BLaER1 (cell line): ENCODE data around the gene TENM4.

Experiments
- H3K27ac ChIP-seq: shearing (Covaris generic); formaldehyde crosslinking; 2 replicates; pipeline ENCODE4 v1.8.1; 2022
- H3K27me3 ChIP-seq: shearing (Covaris generic); formaldehyde crosslinking; 2 replicates; pipeline ENCODE4 v1.8.1; 2022
- H3K36me3 ChIP-seq: shearing (Covaris generic); formaldehyde crosslinking; 2 replicates; pipeline ENCODE4 v1.8.1; 2022
- H3K4me1 ChIP-seq: shearing (Covaris generic); formaldehyde crosslinking; 2 replicates; pipeline ENCODE4 v1.8.1; 2022
- H3K4me2 ChIP-seq: shearing (Covaris generic); formaldehyde crosslinking; 2 replicates; pipeline ENCODE4 v1.8.1; 2022
- H3K4me3 ChIP-seq: shearing (Covaris generic); formaldehyde crosslinking; 2 replicates; pipeline ENCODE4 v1.8.1; 2022
- H3K9ac ChIP-seq: shearing (Covaris generic); formaldehyde crosslinking; 2 replicates; pipeline ENCODE4 v1.8.1; 2022
- H3K9me3 ChIP-seq: shearing (Covaris generic); formaldehyde crosslinking; 2 replicates; pipeline ENCODE4 v1.8.1; 2022
- H4K20me1 ChIP-seq: shearing (Covaris generic); formaldehyde crosslinking; 2 replicates; pipeline ENCODE4 v1.8.1; 2022
- Cebpa-rat ChIP-seq: shearing (Covaris generic); IDR thresholded peaks from 2 replicates; pipeline ENCODE4 v1.8.1; 2022

The TENM4 gene

DNA sequence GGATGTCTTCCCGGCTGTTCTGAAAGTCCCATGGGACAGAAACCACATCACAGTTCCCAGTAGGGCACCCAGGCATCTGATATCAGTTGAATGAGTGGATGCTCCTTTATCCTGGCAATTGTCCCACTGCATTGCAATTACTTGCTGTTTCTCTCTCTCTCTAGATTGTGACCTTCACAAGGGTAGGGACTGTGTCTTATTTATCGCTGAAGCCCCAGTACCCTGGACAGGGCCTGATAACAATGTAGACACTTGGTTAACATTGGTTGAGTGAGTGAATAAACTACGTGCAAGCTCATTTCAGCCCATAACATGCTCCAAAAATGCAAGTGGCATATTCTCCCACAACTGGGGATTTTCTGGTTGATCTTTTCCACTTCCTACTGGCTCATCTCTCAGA, 672.5 kb downstream of the TENM4 start:
- no peak overlapping the region for H3K4me3 ChIP-seq
- H3K27ac ChIP-seq, result no peak overlapping the region
- H3K27me3 ChIP-seq, result no peaks in the 10 kb centered on the region
- peak overlapping the region; percentile 58 for H3K4me2 ChIP-seq
- H3K9me3 ChIP-seq, result no peaks in the 10 kb centered on the region
- peaks cover 14% of the 10 kb centered on the region for H3K4me1 ChIP-seq
- no peaks in the 10 kb centered on the region for H4K20me1 ChIP-seq
- peaks cover 39% of the 10 kb centered on the region; the same call in 1 of the 2 replicates for H3K36me3 ChIP-seq
- no peak overlapping the region for H3K9ac ChIP-seq
- no peak for TF ChIP-seq Cebpa-rat

DNA sequence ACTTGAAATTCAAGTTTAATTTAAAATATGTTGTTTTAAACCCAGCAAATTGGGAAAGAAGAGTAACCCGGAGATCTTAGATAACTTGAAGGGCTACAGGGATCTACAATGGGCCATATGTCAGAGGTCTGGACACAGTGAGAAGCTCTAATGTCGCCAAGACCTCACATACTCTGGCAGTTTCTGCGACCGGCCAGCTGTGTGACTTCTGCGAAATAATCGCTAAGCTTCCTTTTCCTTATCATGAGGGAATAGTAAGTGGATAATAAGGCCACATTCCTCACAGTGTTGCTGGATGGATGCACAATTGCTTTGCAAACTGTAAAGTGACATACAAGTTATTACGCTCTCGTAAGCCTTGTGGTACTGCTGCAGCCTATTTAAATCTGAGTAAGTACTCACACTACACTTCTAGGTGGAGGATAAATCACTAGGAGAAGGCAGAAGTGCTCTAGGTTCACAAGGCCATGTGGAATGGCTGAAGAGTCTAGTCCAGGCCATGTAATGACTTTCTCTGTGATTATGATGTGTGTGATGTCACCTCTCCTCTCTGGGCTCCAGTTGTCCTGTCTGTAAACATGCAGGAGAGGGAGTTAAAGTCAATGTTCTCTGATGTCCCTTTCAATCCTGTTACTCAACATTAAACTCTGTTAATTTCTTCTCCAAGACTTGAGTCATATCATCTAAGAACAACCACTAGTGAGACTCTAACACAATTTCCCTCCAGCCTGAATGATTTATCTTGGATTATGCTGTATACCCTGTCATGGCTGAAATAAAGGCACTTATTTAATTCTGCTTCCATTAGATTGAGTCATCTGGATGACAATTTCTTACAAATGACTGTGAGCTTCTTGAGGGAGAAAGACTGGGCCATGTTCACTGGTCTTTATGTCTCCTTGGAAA, 673.5 kb downstream of the TENM4 start:
- Histone ChIP-seq H3K36me3 (peaks cover 43% of the 10 kb centered on the region; the same call in 1 of the 2 replicates), H3K4me3 (no peak overlapping the region), H3K9me3 (no peaks in the 10 kb centered on the region), H4K20me1 (no peaks in the 10 kb centered on the region), H3K4me1 (peaks cover 14% of the 10 kb centered on the region), H3K27me3 (no peaks in the 10 kb centered on the region), H3K4me2 (no peak overlapping the region), H3K27ac (no peak overlapping the region), H3K9ac (no peak overlapping the region)
- TF ChIP-seq Cebpa-rat, result no peak

DNA sequence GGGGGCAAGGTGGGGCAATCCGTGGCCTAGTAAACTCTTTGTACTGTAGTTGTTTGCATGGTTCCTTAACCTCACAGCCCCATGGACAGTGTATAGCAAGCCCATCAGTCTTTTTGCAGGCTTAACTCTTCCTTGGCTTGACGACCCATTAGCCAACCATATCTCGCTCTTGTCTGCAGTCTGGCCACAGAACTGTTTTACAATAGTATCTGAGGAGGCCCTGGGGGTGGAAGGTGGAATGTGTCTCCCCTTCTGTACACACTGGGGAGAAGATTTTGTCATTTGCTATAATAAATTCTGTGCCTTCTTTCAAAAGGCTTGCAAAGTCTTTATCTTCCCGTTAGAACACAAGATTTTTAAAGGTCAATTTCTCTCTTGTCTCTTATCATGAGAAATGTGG, 675.9 kb downstream of the TENM4 start:
- Histone ChIP-seq H3K9ac (no peak overlapping the region), H3K9me3 (no peaks in the 10 kb centered on the region), H4K20me1 (no peaks in the 10 kb centered on the region), H3K36me3 (peaks cover 33% of the 10 kb centered on the region; the same call in 1 of the 2 replicates), H3K27ac (no peak overlapping the region), H3K4me3 (no peak overlapping the region), H3K4me1 (peaks cover 14% of the 10 kb centered on the region), H3K27me3 (no peaks in the 10 kb centered on the region), H3K4me2 (no peak overlapping the region)
- TF ChIP-seq Cebpa-rat, result no peak

DNA sequence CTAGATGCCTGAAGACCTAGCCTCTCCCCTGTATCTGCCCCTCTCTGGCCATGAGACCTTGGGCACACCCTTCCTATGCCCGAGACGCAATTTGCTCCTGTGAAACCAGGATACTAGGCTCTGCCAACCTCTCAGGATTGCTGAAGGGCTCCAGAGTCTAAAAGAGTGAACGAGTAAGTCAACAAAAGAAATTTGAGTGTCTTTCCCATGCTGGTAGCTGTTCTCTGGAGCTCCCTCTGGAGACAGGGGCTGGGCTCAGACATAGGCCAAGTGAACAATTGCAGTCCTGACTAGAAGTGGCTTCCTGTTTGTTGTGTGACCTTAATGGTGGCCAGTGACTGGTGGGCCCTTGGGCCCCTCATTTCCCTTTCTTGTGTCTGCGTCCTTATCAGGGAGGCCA, 677.2 kb downstream of the TENM4 start:
- no peaks in the 10 kb centered on the region for H4K20me1 ChIP-seq
- H3K27me3 ChIP-seq, result no peaks in the 10 kb centered on the region
- H3K4me3 ChIP-seq, result no peak overlapping the region
- no peak for TF ChIP-seq Cebpa-rat
- H3K36me3 ChIP-seq, result peaks cover 28% of the 10 kb centered on the region; the same call in 1 of the 2 replicates
- no peak overlapping the region for H3K27ac ChIP-seq
- peaks cover 7% of the 10 kb centered on the region for H3K4me1 ChIP-seq
- H3K4me2 ChIP-seq, result no peak overlapping the region
- H3K9ac ChIP-seq, result no peak overlapping the region
- no peaks in the 10 kb centered on the region for H3K9me3 ChIP-seq

DNA sequence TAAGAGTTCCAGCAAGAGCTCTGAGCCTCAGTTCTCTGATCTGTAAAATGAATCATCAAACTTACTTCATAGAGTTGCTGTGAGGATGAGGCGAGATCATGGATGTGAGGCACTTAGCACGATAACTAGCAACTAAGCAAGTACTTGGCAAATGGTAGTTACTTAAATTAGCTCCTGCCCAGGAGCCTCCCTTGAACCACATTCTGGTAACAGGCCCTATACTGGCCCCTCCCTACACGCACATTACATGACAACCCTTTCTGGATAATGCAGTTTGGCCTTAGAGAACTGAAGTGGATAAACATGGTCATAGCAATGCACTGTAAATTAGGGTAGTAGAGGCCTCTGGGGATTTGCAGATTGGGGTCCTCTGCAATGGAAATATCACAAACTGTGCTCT, 678.7 kb downstream of the TENM4 start:
- Histone ChIP-seq H3K4me1 (no peaks in the 10 kb centered on the region), H3K36me3 (peaks cover 32% of the 10 kb centered on the region; the same call in 1 of the 2 replicates), H3K27ac (no peak overlapping the region), H3K4me3 (no peak overlapping the region), H3K9me3 (no peaks in the 10 kb centered on the region), H3K27me3 (no peaks in the 10 kb centered on the region), H3K4me2 (no peak overlapping the region), H3K9ac (no peak overlapping the region), H4K20me1 (no peaks in the 10 kb centered on the region)
- no peak for TF ChIP-seq Cebpa-rat

DNA sequence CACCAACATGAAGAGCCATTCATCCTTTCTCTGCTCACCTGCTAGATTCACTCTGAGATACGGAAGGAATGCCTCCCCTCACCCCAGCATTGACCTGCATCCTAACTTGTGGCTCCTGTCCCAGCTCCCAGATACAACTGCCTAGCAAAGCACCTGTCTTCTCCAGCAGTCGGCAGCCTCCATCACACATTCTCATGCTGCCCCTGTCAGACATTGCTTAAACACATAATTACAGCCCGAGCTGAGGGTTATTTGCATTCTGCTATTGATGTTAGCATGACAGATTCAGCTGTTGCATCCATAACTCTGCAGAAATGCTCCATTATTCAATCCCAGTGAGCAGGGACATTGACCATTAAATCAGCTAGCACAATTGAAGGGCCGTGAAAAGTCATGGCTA, 681.8 kb downstream of the TENM4 start:
- Histone ChIP-seq H3K9me3 (no peaks in the 10 kb centered on the region), H4K20me1 (no peaks in the 10 kb centered on the region), H3K4me1 (no peaks in the 10 kb centered on the region), H3K9ac (no peak overlapping the region), H3K27me3 (no peaks in the 10 kb centered on the region), H3K27ac (no peak overlapping the region), H3K4me2 (no peak overlapping the region), H3K36me3 (peaks cover 46% of the 10 kb centered on the region), H3K4me3 (no peak overlapping the region)
- TF ChIP-seq Cebpa-rat, result no peak

DNA sequence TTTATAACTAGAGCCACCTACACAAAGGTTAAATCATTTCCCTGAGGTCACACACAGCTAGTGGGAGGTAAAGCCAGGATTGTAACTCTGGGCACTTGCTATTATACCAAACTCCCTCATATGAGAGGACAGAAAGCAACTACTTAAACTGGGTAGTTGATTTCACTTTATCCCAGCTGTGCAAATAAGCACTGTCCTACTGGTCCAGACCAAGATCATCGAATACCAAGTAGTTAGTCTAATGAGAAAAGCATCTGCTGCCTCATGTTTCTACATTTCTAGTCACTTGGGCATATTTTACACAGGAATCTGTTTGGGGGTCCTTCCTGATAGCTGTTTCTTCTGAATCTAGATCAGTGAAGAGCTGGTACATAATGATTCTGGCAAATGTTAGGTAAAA, 687.5 kb downstream of the TENM4 start:
- H3K36me3 ChIP-seq, result peaks cover 32% of the 10 kb centered on the region

DNA sequence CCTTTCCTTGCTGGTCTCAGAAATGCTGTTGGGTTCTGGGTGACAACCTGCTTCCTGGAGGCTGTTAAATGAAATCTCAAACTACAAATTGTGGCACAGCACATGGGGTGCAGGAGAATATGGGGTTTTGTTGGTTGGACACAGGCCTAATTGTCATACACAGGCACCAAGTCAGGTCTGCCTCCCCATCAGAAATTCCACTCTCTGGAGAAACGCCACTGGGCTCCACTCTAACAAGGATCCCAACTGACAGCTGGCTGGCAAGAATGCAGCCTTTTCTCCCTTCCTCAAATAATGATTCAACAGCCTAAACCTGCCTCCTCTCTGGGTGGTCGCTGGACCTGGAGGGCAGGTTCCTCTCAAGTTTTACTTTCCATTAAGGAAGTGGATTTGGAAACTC, 688.3 kb downstream of the TENM4 start:
- Histone ChIP-seq H3K36me3 (peaks cover 28% of the 10 kb centered on the region), H4K20me1 (no peaks in the 10 kb centered on the region), H3K9ac (no peak overlapping the region), H3K9me3 (no peaks in the 10 kb centered on the region), H3K4me3 (no peak overlapping the region), H3K27ac (no peak overlapping the region), H3K4me1 (peaks cover 5% of the 10 kb centered on the region; the same call in 1 of the 2 replicates), H3K27me3 (no peaks in the 10 kb centered on the region), H3K4me2 (no peak overlapping the region)
- TF ChIP-seq Cebpa-rat, result no peak

More for the DNA sequence above, 687.5 kb downstream of the TENM4 start:
- no peaks in the 10 kb centered on the region for H4K20me1 ChIP-seq
- no peak for TF ChIP-seq Cebpa-rat
- H3K27ac ChIP-seq, result no peak overlapping the region
- no peak overlapping the region for H3K4me3 ChIP-seq
- no peak overlapping the region for H3K9ac ChIP-seq
- H3K27me3 ChIP-seq, result no peaks in the 10 kb centered on the region
- H3K9me3 ChIP-seq, result no peaks in the 10 kb centered on the region
- no peak overlapping the region for H3K4me2 ChIP-seq
- H3K4me1 ChIP-seq, result peaks cover 5% of the 10 kb centered on the region; the same call in 1 of the 2 replicates

DNA sequence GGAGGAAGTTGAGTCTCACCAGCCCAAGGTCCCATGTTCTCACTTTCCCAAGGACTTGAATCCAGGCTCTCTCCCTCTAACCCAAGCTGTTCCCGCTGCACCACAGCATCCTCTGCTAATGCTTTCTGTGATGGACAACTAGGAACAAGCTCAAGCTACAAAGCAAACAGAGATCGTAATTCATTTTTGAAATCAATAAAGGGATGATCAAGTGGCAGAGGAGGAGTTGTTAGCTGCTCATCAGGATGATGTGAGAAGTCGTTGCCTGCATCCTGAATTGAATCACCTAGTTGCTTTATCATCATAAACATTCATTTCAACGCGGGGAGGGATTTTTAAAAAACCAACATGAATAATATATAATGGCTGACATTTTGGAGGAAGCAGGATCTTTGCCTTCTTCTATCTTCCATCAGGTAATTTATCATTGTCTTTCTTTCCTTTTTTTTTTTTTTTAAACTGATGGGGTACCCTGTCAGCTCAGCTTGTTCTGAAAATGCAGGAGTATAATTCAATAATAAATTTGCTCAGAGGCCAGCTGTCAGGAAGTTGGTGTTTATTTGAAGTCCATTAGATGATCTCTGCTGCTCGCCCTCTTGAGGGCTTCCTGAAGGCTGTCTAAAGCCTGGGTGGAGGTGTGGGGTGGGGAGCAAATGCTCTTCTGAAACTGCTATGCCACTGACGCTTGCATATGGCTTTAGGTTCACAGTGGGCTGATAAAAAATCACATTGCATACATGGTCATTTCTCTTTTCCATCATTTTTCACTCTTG, 691.7 kb downstream of the TENM4 start:
- H3K9ac ChIP-seq, result no peak overlapping the region
- peaks cover 5% of the 10 kb centered on the region; the same call in 1 of the 2 replicates for H3K4me1 ChIP-seq
- H3K4me2 ChIP-seq, result 0 out of 2 replicates have a peak overlapping the region, but pooled peaks have one; percentile 14
- H4K20me1 ChIP-seq, result no peaks in the 10 kb centered on the region
- no peaks in the 10 kb centered on the region for H3K9me3 ChIP-seq
- peaks cover 19% of the 10 kb centered on the region; the same call in 1 of the 2 replicates for H3K36me3 ChIP-seq
- no peaks in the 10 kb centered on the region for H3K27me3 ChIP-seq
- TF ChIP-seq Cebpa-rat, result no peak
- no peak overlapping the region for H3K27ac ChIP-seq
- no peak overlapping the region for H3K4me3 ChIP-seq

DNA sequence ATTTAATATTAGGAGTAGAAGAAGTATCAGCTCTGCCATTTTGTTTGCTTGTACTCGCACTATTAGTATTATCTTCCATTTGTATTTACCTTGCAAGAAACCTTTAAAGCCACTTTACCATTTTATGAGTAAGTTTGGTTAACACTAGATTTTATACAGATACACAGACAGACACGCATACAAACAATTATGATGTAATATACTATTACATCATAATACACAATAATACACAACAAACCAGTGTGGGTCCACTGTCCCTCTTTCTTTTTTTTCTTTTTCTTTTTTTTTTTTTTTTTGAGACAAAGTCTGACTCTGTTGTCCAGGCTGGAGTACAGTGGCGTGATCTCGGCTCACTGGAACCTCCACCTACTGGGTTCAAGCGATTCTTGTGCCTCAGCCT, 695.9 kb downstream of the TENM4 start:
- Histone ChIP-seq H3K27ac (no peak overlapping the region), H3K27me3 (no peaks in the 10 kb centered on the region), H3K9ac (no peak overlapping the region), H3K4me3 (no peak overlapping the region), H3K36me3 (peaks cover 17% of the 10 kb centered on the region; the same call in 1 of the 2 replicates), H3K4me2 (no peak overlapping the region), H3K9me3 (no peaks in the 10 kb centered on the region), H4K20me1 (no peaks in the 10 kb centered on the region), H3K4me1 (peaks cover 5% of the 10 kb centered on the region; the same call in 1 of the 2 replicates)
- TF ChIP-seq Cebpa-rat, result no peak
